ENCODE results near the gene CR2. TPM values are rescaled to one million over a fixed set of nuclear protein-coding genes. Genes with fewer than 3 reads are reported as not detected.

Gene CR2
- total RNA-seq, 3 donors from 2014 or later, result 0.10 to 0.38 TPM; not detected in 1

- H3K4me3 ChIP-seq, result no peak overlapping the region
- ATAC-seq, result no peak
- H3K9me3 ChIP-seq, result no peaks in the 10 kb centered on the region
- DNase-seq, result no peak
- H3K36me3 ChIP-seq (ENCODE audit: low read depth), result no peaks in the 10 kb centered on the region
- H3K4me1 ChIP-seq (ENCODE audit: low read depth), result peaks cover 14% of the 10 kb centered on the region
- intact Hi-C loops (cut with DNase I, micrococcal nuclease), result no loop called here
- TF ChIP-seq CTCF (IDR thresholded peaks at IDR 0.05), result no peak
These were observed 450 bp upstream of the CR2 start for GRCh38 chr1:207453710-207454045.

GRCh38 chr1:207455183-207455754 lies 1.1 kb downstream of the CR2 start:
- DNase-seq, result no peak
- H3K4me1 ChIP-seq (ENCODE audit: low read depth), result peaks cover 14% of the 10 kb centered on the region
- intact Hi-C loops (cut with DNase I, micrococcal nuclease), result no loop called here
- H3K9me3 ChIP-seq, result no peaks in the 10 kb centered on the region
- no peaks in the 10 kb centered on the region for H3K36me3 ChIP-seq (ENCODE audit: low read depth)
- ATAC-seq, result no peak
- TF ChIP-seq CTCF (IDR thresholded peaks at IDR 0.05), result no peak
- H3K4me3 ChIP-seq, result no peak overlapping the region

GRCh38 chr1:207458414-207458813 lies 4.3 kb downstream of the CR2 start:
- TF ChIP-seq CTCF (IDR thresholded peaks at IDR 0.05), result no peak
- Histone ChIP-seq H3K4me3 (no peak overlapping the region), H3K4me1 (ENCODE audit: low read depth) (peaks cover 14% of the 10 kb centered on the region), H3K36me3 (ENCODE audit: low read depth) (no peaks in the 10 kb centered on the region), H3K9me3 (no peaks in the 10 kb centered on the region)
- no peak for DNase-seq
- no peak for ATAC-seq
- intact Hi-C loops (cut with DNase I, micrococcal nuclease), result no loop called here

- no peak for DNase-seq
- ATAC-seq, result no peak
- Histone ChIP-seq H3K36me3 (ENCODE audit: low read depth) (no peaks in the 10 kb centered on the region), H3K9me3 (no peaks in the 10 kb centered on the region), H3K4me3 (no peak overlapping the region), H3K4me1 (ENCODE audit: low read depth) (peaks cover 12% of the 10 kb centered on the region)
- no peak for TF ChIP-seq CTCF (IDR thresholded peaks at IDR 0.05)
- intact Hi-C loops (cut with DNase I, micrococcal nuclease), result no loop called here
These were observed 4.9 kb downstream of the CR2 start for GRCh38 chr1:207459008-207459407.

- no peak for DNase-seq
These were observed 7.5 kb downstream of the CR2 start for GRCh38 chr1:207461649-207462048.

More at GRCh38 chr1:207461649-207462048, 7.5 kb downstream of the CR2 start:
- TF ChIP-seq CTCF (IDR thresholded peaks at IDR 0.05), result no peak
- Histone ChIP-seq H3K9me3 (no peaks in the 10 kb centered on the region), H3K36me3 (ENCODE audit: low read depth) (no peaks in the 10 kb centered on the region), H3K4me1 (ENCODE audit: low read depth) (no peaks in the 10 kb centered on the region), H3K4me3 (no peak overlapping the region)
- intact Hi-C loops (cut with DNase I, micrococcal nuclease), result no loop called here
- no peak for ATAC-seq

All from mucosa of descending colon (tissue), 3 donors.